Stimulated activated CD4-positive, alpha-beta T cell treated with anti-CD3 and anti-CD28 coated beads, Interleukin-2, amount 100 ng/mL, for 24 hours (primary cell): ENCODE data around the gene ING1.

Experiments used
- DNase-seq, 2 donors: peaks; one replicate each; pipeline ENCODE4 v3.0.0-alpha.2; 2020

ING1 gene

DNA sequence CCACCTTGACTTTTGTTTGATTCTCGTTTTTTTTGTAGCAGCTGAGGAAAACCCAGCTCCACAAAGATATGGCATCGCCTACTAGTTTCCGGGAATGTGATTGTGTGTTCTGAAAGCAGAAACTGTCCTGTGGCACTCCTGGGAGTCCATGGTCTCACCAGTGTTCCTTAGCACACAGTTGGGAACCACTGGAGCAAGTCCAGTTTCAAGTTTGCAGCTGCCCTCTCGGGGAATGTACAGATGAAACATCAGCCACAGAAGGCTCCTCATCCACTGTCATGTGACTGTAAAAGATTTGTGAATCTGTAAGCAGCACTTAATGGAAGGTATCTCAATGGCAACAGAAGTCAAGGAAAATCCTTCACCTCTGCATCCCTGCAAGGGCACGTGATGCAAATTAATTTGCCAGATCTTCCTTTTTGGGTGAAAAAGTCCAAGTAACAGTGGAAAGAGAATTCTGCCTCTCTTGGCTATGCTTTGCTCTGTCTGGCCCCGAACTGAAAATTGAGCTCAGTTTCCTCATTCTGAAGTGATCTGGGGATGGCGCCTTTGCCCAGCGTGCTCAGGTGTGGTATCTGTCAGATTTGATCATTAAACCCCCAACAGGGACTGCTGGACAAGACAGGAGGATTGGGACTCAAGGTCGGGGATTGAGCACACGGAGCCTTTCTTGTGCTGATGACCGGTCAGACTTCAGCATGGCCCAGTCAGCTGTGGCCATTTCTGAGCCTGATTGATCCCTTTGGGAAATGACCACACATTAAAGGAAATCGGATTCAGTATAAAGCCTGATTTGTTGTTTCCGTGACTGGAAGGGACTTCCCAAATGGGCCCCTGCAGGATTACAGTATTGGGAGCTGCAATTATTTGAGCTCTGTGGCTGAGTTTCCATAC, 58.8 kb downstream of the ING1 start:
- DNase-seq, result no peak
